Measurements from ENCODE around the gene GNAO1. TPM values are rescaled to one million over a fixed set of nuclear protein-coding genes. Genes with fewer than 3 reads are reported as not detected.

GNAO1 gene
- total RNA-seq, 1 donor, result not detected

DNA sequence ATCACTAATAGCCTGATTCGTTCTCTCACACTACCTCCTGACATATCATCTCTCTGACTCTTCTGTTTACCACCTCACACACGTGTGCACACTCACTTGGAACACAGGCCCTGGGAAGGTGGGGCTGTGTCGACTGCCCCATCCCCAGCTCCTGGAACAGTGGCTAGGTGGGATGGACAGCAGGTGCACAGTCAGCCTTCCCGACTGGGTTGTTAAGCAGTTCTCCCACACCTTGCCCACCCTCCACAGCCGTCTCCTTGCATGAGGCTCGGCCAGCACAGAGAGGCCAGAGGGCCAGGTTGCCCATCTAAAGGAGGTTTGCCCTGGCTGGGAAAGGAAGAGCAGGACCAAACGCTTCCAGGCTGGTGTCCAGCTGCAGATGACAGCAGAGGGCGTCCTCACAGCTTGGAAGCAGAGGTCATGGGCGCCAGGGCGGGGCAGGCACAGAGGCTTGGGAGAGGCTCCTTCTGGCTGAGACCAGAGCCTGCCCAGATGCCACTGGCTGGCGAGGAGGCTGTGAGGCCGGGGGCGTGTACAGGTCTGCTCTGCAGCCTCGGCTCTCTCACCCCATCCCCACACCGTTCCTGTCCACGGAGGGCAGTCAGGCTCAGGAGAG, 141.3 kb downstream of the GNAO1 start:
- Histone ChIP-seq H3K4me1 (ENCODE audit: insufficient read depth, low read length) (no peaks in the 10 kb centered on the region), H3K4me2 (ENCODE audit: insufficient read depth, low read length) (no peak overlapping the region), H3K27ac (ENCODE audit: low read depth, low read length) (no peak overlapping the region), H3K36me3 (ENCODE audit: insufficient read depth, low read length) (no peaks in the 10 kb centered on the region), H3K4me3 (ENCODE audit: insufficient read depth, low read length) (no peak overlapping the region), H3K9me3 (ENCODE audit: low read depth, low read length) (no peaks in the 10 kb centered on the region), H2AFZ (ENCODE audit: low read length) (peak overlapping the region; percentile 31), H3K27me3 (ENCODE audit: insufficient read depth, low read length) (no peaks in the 10 kb centered on the region), H4K20me1 (ENCODE audit: insufficient read depth, low read length) (no peaks in the 10 kb centered on the region), H3K79me2 (ENCODE audit: insufficient read depth, low read length) (no peaks in the 10 kb centered on the region)
- peak; percentile 98 for DNase-seq (ENCODE audit: insufficient read length, low spot score, missing footprints)
- TF ChIP-seq, protein P1, sequence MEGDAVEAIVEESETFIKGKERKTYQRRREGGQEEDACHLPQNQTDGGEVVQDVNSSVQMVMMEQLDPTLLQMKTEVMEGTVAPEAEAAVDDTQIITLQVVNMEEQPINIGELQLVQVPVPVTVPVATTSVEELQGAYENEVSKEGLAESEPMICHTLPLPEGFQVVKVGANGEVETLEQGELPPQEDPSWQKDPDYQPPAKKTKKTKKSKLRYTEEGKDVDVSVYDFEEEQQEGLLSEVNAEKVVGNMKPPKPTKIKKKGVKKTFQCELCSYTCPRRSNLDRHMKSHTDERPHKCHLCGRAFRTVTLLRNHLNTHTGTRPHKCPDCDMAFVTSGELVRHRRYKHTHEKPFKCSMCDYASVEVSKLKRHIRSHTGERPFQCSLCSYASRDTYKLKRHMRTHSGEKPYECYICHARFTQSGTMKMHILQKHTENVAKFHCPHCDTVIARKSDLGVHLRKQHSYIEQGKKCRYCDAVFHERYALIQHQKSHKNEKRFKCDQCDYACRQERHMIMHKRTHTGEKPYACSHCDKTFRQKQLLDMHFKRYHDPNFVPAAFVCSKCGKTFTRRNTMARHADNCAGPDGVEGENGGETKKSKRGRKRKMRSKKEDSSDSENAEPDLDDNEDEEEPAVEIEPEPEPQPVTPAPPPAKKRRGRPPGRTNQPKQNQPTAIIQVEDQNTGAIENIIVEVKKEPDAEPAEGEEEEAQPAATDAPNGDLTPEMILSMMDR (IDR thresholded peaks at IDR 0.05; ENCODE audit: extremely low read depth, low read depth, low read length), result peak; percentile 55

DNA sequence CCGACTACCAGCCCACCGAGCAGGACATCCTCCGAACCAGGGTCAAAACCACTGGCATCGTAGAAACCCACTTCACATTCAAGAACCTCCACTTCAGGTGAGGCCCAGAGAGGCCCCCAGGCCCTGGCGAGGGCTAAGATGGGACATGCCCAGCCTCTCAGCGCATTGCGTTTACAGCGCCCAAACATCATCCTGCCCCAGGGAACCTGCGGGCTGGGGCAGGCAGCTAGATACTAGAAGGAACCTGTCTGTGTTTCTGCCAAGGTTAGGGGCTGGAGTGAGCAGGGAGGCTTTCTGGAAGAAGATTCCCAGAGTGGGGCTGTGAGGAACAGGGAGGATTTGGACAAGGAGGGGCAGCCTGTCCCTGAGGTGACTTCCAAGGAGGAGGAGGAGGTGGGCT, 143.5 kb downstream of the GNAO1 start:
- H3K79me2 ChIP-seq (ENCODE audit: insufficient read depth, low read length), result no peaks in the 10 kb centered on the region
- TF ChIP-seq, protein P1 (IDR thresholded peaks at IDR 0.05; ENCODE audit: extremely low read depth, low read depth, low read length), result no peak
- DNase-seq (ENCODE audit: insufficient read length, low spot score, missing footprints), result no peak
- no peaks in the 10 kb centered on the region for H3K9me3 ChIP-seq (ENCODE audit: low read depth, low read length)
- no peaks in the 10 kb centered on the region for H3K36me3 ChIP-seq (ENCODE audit: insufficient read depth, low read length)
- H3K27me3 ChIP-seq (ENCODE audit: insufficient read depth, low read length), result no peaks in the 10 kb centered on the region
- H3K27ac ChIP-seq (ENCODE audit: low read depth, low read length), result no peak overlapping the region
- no peak overlapping the region for H3K4me3 ChIP-seq (ENCODE audit: insufficient read depth, low read length)
- no peaks in the 10 kb centered on the region for H3K4me1 ChIP-seq (ENCODE audit: insufficient read depth, low read length)
- H2AFZ ChIP-seq (ENCODE audit: low read length), result no peak overlapping the region
- H4K20me1 ChIP-seq (ENCODE audit: insufficient read depth, low read length), result no peaks in the 10 kb centered on the region
- no peak overlapping the region for H3K4me2 ChIP-seq (ENCODE audit: insufficient read depth, low read length)

DNA sequence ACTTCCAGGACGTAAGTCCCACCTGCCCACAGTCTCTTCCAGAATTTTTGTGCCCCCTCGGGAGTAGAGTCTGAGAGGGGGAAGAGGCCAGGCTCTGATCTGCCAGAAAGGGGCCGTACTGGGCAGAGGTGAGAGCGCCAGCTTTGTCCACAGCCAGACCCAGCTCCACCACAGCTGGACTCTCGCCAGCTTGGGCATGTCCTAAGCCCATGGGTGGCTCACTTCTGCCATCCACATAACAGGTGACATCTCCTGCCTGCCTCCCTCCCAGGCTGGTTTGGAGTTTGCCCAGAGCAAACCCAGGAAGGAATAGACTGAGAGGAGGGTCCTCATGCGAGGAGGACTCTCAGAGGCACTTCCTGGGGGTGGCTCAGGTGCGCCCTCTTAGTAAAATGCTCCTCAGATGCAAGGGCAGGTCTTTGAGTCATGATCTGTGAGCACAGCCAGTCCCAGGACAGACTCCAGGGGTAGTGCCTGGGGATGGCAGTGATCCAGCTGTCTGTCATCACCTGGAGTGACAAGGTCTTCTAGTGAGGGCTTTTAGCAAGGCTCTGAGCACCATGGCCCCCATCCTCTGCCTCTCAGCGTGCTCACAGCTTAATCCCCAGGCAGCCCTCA, 144.9 kb downstream of the GNAO1 start:
- no peaks in the 10 kb centered on the region for H3K9me3 ChIP-seq (ENCODE audit: low read depth, low read length)
- no peak overlapping the region for H3K4me3 ChIP-seq (ENCODE audit: insufficient read depth, low read length)
- TF ChIP-seq, protein P1 (IDR thresholded peaks at IDR 0.05; ENCODE audit: extremely low read depth, low read depth, low read length), result no peak
- no peak overlapping the region for H3K4me2 ChIP-seq (ENCODE audit: insufficient read depth, low read length)
- no peaks in the 10 kb centered on the region for H3K27me3 ChIP-seq (ENCODE audit: insufficient read depth, low read length)
- DNase-seq (ENCODE audit: insufficient read length, low spot score, missing footprints), result no peak
- H2AFZ ChIP-seq (ENCODE audit: low read length), result no peak overlapping the region
- H3K27ac ChIP-seq (ENCODE audit: low read depth, low read length), result no peak overlapping the region
- no peaks in the 10 kb centered on the region for H3K36me3 ChIP-seq (ENCODE audit: insufficient read depth, low read length)
- no peaks in the 10 kb centered on the region for H3K4me1 ChIP-seq (ENCODE audit: insufficient read depth, low read length)
- H3K79me2 ChIP-seq (ENCODE audit: insufficient read depth, low read length), result no peaks in the 10 kb centered on the region
- no peaks in the 10 kb centered on the region for H4K20me1 ChIP-seq (ENCODE audit: insufficient read depth, low read length)

DNA sequence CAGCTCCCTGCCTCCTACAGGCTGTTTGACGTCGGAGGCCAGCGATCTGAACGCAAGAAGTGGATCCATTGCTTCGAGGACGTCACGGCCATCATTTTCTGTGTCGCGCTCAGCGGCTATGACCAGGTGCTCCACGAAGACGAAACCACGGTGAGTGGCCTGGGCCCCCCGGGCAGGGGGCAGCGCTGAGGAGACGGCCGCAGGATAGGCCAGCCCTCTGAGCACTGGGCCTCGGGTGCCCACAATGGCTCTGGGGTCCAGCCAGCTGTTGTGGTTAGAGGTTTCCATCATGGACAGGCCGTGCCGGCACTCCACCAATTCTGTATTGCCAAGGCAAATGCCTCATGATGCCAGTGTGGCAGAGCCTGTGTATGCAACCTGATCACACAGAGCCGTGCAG, 145.4 kb downstream of the GNAO1 start:
- Histone ChIP-seq H3K79me2 (ENCODE audit: insufficient read depth, low read length) (no peaks in the 10 kb centered on the region), H3K4me2 (ENCODE audit: insufficient read depth, low read length) (no peak overlapping the region), H3K27me3 (ENCODE audit: insufficient read depth, low read length) (no peaks in the 10 kb centered on the region), H2AFZ (ENCODE audit: low read length) (no peak overlapping the region), H3K27ac (ENCODE audit: low read depth, low read length) (no peak overlapping the region), H3K9me3 (ENCODE audit: low read depth, low read length) (no peaks in the 10 kb centered on the region), H3K36me3 (ENCODE audit: insufficient read depth, low read length) (no peaks in the 10 kb centered on the region), H3K4me1 (ENCODE audit: insufficient read depth, low read length) (no peaks in the 10 kb centered on the region), H4K20me1 (ENCODE audit: insufficient read depth, low read length) (no peaks in the 10 kb centered on the region), H3K4me3 (ENCODE audit: insufficient read depth, low read length) (no peak overlapping the region)
- TF ChIP-seq, protein P1 (IDR thresholded peaks at IDR 0.05; ENCODE audit: extremely low read depth, low read depth, low read length), result no peak
- DNase-seq (ENCODE audit: insufficient read length, low spot score, missing footprints), result no peak

Measured in osteoblast (primary cell).